ENCODE results near the gene GRIP1.

The GRIP1 gene, protein sequence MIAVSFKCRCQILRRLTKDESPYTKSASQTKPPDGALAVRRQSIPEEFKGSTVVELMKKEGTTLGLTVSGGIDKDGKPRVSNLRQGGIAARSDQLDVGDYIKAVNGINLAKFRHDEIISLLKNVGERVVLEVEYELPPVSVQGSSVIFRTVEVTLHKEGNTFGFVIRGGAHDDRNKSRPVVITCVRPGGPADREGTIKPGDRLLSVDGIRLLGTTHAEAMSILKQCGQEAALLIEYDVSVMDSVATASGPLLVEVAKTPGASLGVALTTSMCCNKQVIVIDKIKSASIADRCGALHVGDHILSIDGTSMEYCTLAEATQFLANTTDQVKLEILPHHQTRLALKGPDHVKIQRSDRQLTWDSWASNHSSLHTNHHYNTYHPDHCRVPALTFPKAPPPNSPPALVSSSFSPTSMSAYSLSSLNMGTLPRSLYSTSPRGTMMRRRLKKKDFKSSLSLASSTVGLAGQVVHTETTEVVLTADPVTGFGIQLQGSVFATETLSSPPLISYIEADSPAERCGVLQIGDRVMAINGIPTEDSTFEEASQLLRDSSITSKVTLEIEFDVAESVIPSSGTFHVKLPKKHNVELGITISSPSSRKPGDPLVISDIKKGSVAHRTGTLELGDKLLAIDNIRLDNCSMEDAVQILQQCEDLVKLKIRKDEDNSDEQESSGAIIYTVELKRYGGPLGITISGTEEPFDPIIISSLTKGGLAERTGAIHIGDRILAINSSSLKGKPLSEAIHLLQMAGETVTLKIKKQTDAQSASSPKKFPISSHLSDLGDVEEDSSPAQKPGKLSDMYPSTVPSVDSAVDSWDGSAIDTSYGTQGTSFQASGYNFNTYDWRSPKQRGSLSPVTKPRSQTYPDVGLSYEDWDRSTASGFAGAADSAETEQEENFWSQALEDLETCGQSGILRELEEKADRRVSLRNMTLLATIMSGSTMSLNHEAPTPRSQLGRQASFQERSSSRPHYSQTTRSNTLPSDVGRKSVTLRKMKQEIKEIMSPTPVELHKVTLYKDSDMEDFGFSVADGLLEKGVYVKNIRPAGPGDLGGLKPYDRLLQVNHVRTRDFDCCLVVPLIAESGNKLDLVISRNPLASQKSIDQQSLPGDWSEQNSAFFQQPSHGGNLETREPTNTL

DNA sequence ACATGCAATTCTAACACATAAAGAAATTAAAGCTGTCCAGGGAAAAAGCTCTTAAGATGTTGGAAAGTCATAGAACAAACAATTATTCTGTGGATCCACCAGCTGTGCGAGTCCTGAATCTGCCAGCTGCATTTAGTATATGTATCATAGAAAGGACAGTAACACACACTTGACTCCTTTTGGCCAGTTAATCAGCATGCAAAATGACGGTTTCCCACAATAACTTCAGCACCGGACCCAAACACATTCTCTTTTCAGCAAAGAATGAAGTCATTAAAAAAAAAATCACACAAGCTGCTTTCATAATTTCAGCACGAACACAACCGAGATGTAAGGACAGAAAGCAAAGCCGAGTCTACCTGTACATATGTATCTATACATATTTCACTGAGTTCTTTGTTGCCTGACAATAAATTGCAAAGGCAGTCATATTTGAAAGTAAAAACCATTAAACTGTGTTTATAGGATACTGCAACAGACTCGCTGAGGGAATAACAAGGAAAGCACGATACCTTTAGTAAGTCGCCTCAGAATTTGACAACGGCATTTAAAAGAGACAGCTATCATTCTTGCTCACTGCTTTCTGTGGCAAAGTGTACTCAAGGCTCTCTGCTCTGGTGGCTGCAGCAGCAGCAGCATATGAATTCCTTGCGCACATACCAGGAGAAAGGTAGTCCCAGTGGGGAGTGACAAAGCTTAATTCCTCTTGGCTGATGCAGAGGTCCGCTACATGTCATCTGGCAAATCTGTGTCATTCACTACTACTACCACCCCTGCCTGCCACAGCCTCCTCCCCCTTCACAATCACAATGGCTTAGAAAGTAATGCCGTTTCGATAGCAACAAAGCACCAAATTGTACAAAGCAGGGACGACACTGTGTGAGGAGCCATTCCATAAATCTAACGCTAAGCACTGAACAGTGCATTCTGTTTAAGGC is at the start of gene GRIP1:
Gene GRIP1 (minus strand): TSS at position 739 of the 938 bp plus-strand sequence. CDS start 172 bp downstream, at position 567.
- H3K4me3 ChIP-seq (ENCODE audit: low read depth, low read length) = no peak within 1 kb of the TSS
- no peak for DNase-seq (ENCODE audit: low read depth)
- TF ChIP-seq, protein P1, sequence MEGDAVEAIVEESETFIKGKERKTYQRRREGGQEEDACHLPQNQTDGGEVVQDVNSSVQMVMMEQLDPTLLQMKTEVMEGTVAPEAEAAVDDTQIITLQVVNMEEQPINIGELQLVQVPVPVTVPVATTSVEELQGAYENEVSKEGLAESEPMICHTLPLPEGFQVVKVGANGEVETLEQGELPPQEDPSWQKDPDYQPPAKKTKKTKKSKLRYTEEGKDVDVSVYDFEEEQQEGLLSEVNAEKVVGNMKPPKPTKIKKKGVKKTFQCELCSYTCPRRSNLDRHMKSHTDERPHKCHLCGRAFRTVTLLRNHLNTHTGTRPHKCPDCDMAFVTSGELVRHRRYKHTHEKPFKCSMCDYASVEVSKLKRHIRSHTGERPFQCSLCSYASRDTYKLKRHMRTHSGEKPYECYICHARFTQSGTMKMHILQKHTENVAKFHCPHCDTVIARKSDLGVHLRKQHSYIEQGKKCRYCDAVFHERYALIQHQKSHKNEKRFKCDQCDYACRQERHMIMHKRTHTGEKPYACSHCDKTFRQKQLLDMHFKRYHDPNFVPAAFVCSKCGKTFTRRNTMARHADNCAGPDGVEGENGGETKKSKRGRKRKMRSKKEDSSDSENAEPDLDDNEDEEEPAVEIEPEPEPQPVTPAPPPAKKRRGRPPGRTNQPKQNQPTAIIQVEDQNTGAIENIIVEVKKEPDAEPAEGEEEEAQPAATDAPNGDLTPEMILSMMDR (IDR thresholded peaks at IDR 0.05; ENCODE audit: insufficient read depth, low read depth, low read length, missing control alignments) = no peak

DNA sequence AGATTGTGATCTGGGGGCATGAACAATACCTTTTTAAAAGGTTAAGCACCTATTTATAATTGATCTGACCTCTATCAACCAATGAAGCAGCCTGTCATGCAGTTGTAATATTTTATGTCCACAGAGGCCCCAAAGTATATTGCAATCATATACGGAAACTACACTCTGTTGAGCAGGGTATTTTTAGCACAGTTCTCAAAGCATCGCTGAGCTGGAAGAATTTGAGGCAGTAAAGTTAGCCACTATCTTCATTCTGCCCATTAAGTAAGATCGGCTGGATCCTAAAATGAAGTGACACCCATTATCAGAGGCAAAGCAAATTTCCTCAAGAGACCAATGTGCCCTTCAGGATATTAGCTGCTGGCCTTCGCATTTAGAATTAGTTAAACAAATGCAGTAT is 47.7 kb upstream of the GRIP1 start:
- TF ChIP-seq, protein P1 (IDR thresholded peaks at IDR 0.05; ENCODE audit: insufficient read depth, low read depth, low read length, missing control alignments) = no peak
- no peak overlapping the region for H3K4me3 ChIP-seq (ENCODE audit: low read depth, low read length)
- no peak for DNase-seq (ENCODE audit: low read depth)

DNA sequence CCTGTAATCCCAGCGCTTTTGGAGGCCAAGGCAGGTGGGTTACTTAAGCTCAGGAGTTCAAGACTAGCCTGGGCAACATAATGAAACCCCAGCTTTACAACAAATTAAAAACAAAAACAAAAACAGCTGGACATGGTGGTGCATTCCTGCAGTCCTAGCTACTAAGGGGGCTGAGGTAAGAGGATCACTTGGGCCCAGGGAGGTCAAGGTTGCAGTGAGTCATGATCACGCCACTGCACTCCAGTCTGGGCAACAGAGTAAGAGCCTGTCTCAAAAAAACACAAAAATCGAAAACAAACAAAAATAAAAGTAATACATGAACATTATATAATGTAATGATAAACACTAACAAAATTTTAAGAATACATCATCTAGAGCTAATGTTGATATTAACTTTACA is 46.2 kb upstream of the GRIP1 start:
- no peak for DNase-seq (ENCODE audit: low read depth)
- TF ChIP-seq, protein P1 (IDR thresholded peaks at IDR 0.05; ENCODE audit: insufficient read depth, low read depth, low read length, missing control alignments) = no peak
- H3K4me3 ChIP-seq (ENCODE audit: low read depth, low read length) = no peak overlapping the region

DNA sequence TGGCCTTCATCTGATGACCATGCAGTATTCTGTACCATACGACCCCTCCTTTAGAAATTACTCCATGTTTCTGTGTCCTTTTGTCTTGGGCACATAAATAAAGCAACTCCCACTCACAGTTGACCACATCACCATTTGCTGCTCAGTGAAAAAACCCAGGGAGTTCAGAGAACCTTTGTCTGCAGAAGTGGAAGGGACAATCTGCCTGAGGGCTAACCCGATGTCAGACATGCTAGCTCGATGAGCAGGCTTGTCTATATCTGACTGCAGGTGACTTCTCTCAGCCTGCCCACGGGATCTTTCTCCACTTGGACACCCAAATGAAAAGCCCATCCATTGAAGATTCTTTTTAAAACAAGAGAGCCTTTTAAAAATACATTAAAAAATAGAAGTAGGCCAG is 45.7 kb upstream of the GRIP1 start:
- DNase-seq (ENCODE audit: low read depth) = no peak
- TF ChIP-seq, protein P1 (IDR thresholded peaks at IDR 0.05; ENCODE audit: insufficient read depth, low read depth, low read length, missing control alignments) = no peak
- no peak overlapping the region for H3K4me3 ChIP-seq (ENCODE audit: low read depth, low read length)

DNA sequence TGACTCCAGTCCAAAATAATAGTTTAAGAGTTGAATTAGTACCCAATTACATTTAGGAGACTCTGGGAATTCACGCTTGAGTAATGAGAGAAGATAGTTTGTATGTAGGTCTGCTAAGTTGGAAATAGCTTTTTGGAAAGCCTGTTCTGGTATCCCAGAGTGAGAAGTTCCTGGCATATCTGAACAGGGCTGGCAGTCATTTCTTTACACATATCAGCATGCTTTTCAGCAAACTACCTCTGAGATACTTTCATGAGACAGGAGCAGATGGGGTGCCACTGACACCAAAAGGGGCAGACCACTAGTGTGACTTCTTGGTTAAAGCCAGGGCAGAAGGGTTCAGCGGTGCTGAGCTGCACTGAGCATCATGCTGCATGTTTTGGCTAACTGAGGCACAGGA is 45.1 kb upstream of the GRIP1 start:
- H3K4me3 ChIP-seq (ENCODE audit: low read depth, low read length) = no peak overlapping the region
- TF ChIP-seq, protein P1 (IDR thresholded peaks at IDR 0.05; ENCODE audit: insufficient read depth, low read depth, low read length, missing control alignments) = no peak
- DNase-seq (ENCODE audit: low read depth) = no peak

DNA sequence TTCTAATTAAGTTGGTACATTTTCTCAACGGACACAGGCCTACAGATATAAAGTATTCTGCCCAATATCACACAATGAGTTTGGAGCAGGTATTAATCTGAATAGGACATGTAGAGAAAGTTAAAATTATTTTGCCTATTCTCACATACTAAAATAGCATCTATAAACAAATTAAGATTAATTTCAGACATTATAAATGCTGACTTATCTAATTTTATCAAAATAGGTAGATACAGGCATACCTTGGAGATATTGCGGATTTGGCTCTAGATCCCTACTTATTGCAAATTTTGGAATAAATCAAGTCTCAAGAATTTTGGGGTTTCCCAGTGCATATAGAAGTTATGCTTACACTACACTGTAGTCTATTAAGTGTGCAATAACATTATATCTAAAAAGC is 41.0 kb upstream of the GRIP1 start:
- H3K4me3 ChIP-seq (ENCODE audit: low read depth, low read length) = no peak overlapping the region
- TF ChIP-seq, protein P1 (IDR thresholded peaks at IDR 0.05; ENCODE audit: insufficient read depth, low read depth, low read length, missing control alignments) = no peak
- no peak for DNase-seq (ENCODE audit: low read depth)
